ENCODE data around the gene SPINK1.

Gene SPINK1

DNA sequence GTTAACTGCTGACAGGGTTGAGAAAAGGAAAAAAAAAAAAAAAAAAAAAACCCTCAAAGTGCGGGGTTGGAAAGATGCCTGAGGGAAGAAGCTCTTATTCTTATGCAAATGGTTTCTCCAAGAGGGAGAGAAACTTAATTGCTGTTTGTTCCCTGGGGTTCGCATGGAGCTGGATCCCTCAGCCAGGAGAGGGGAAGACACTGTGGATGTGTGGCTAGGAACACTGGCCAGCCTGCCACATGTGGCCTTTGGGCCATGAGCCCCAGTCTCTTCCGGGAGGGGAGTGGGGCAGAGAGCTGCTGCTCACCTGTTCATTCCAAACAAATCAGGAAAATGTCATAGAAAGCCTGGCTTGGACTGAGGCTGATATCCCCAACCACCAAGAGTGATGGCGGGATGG, 37.6 kb upstream of the SPINK1 start:
- no peak overlapping the region for H3K4me3 ChIP-seq (ENCODE audit: low read length, poor library complexity, severe bottlenecking)

GRCh38 chr5:147863454-147864158, 32.1 kb upstream of the SPINK1 start:
- no peak overlapping the region for H3K9ac ChIP-seq (ENCODE audit: low read depth, low read length, poor library complexity, severe bottlenecking)
- H3K9me3 ChIP-seq (ENCODE audit: insufficient read depth, low read depth, low read length): no peaks in the 10 kb centered on the region
- no peaks in the 10 kb centered on the region for H3K79me2 ChIP-seq (ENCODE audit: insufficient read depth, low read length)
- no peaks in the 10 kb centered on the region for H4K20me1 ChIP-seq (ENCODE audit: insufficient read depth, low read length, poor library complexity, severe bottlenecking)
- TF ChIP-seq CTCF (conservative IDR thresholded peaks at IDR 0.05; ENCODE audit: low read length) (no peak), EZH2phosphoT487 (IDR thresholded peaks at IDR 0.05; ENCODE audit: borderline replicate concordance) (no peak)
- no peaks in the 10 kb centered on the region for H3K36me3 ChIP-seq (ENCODE audit: insufficient read depth, low read length)
- no peaks in the 10 kb centered on the region for H3K9me2 ChIP-seq (replicated peaks; ENCODE audit: low read depth, low read length)
- no peaks in the 10 kb centered on the region for H3K27me3 ChIP-seq (ENCODE audit: insufficient read depth, low read length, poor library complexity, severe bottlenecking)
- no peak overlapping the region for H2AFZ ChIP-seq (ENCODE audit: low read length)
- no peak overlapping the region for H3K4me2 ChIP-seq (ENCODE audit: low read depth, low read length, poor library complexity, severe bottlenecking)
- H3K4me1 ChIP-seq (ENCODE audit: insufficient read depth, low read length, poor library complexity, severe bottlenecking): no peaks in the 10 kb centered on the region
- H3K4me3 ChIP-seq (ENCODE audit: low read length, poor library complexity, severe bottlenecking): no peak overlapping the region
- no peaks in the 10 kb centered on the region for H3F3A ChIP-seq (ENCODE audit: low read depth)

More for the DNA sequence above, 37.6 kb upstream of the SPINK1 start:
- no peak overlapping the region for H3K4me2 ChIP-seq (ENCODE audit: low read depth, low read length, poor library complexity, severe bottlenecking)
- no peaks in the 10 kb centered on the region for H3F3A ChIP-seq (ENCODE audit: low read depth)
- no peaks in the 10 kb centered on the region for H4K20me1 ChIP-seq (ENCODE audit: insufficient read depth, low read length, poor library complexity, severe bottlenecking)
- no peaks in the 10 kb centered on the region for H3K9me3 ChIP-seq (ENCODE audit: insufficient read depth, low read depth, low read length)
- H2AFZ ChIP-seq (ENCODE audit: low read length): no peak overlapping the region
- H3K79me2 ChIP-seq (ENCODE audit: insufficient read depth, low read length): no peaks in the 10 kb centered on the region
- no peaks in the 10 kb centered on the region for H3K27me3 ChIP-seq (ENCODE audit: insufficient read depth, low read length, poor library complexity, severe bottlenecking)
- no peak overlapping the region for H3K9ac ChIP-seq (ENCODE audit: low read depth, low read length, poor library complexity, severe bottlenecking)
- no peaks in the 10 kb centered on the region for H3K4me1 ChIP-seq (ENCODE audit: insufficient read depth, low read length, poor library complexity, severe bottlenecking)
- H3K36me3 ChIP-seq (ENCODE audit: insufficient read depth, low read length): no peaks in the 10 kb centered on the region
- no peak for TF ChIP-seq EZH2phosphoT487 (IDR thresholded peaks at IDR 0.05; ENCODE audit: borderline replicate concordance)
- H3K9me2 ChIP-seq (replicated peaks; ENCODE audit: low read depth, low read length): no peaks in the 10 kb centered on the region

DNA sequence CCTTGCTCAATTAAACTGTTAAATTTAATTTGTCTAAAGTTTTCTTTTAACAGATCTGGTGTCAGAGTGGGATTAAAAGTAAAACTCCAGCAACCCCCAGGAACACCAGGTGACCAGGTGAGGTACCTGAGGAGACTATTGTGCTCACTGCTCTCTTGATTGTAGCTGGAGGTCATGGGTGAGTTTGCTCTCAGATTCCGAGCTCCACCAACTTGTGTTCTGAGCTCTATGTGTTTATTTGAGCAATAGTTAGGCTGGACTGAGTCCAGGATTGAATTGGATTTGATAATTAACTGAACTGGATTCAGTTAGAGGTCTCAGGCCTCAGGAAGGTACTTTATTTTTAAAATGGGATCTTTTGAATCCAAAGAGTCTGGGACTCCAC, 29.2 kb upstream of the SPINK1 start:
- no peaks in the 10 kb centered on the region for H3K27me3 ChIP-seq (ENCODE audit: insufficient read depth, low read length, poor library complexity, severe bottlenecking)
- H3K79me2 ChIP-seq (ENCODE audit: insufficient read depth, low read length): no peaks in the 10 kb centered on the region
- H4K20me1 ChIP-seq (ENCODE audit: insufficient read depth, low read length, poor library complexity, severe bottlenecking): no peaks in the 10 kb centered on the region
- H3K4me3 ChIP-seq (ENCODE audit: low read length, poor library complexity, severe bottlenecking): no peak overlapping the region
- H3K4me1 ChIP-seq (ENCODE audit: insufficient read depth, low read length, poor library complexity, severe bottlenecking): no peaks in the 10 kb centered on the region
- no peaks in the 10 kb centered on the region for H3F3A ChIP-seq (ENCODE audit: low read depth)
- H2AFZ ChIP-seq (ENCODE audit: low read length): no peak overlapping the region
- H3K9me3 ChIP-seq (ENCODE audit: insufficient read depth, low read depth, low read length): no peaks in the 10 kb centered on the region
- H3K9ac ChIP-seq (ENCODE audit: low read depth, low read length, poor library complexity, severe bottlenecking): no peak overlapping the region
- no peaks in the 10 kb centered on the region for H3K9me2 ChIP-seq (replicated peaks; ENCODE audit: low read depth, low read length)
- H3K36me3 ChIP-seq (ENCODE audit: insufficient read depth, low read length): no peaks in the 10 kb centered on the region
- no peak overlapping the region for H3K4me2 ChIP-seq (ENCODE audit: low read depth, low read length, poor library complexity, severe bottlenecking)
- TF ChIP-seq CTCF (conservative IDR thresholded peaks at IDR 0.05; ENCODE audit: low read length) (no peak), EZH2phosphoT487 (IDR thresholded peaks at IDR 0.05; ENCODE audit: borderline replicate concordance) (no peak)

Data from Loucy (cell line).